CD14-positive monocyte (primary cell): ENCODE results near the gene CTTNBP2. TPM values are rescaled to one million over a fixed set of nuclear protein-coding genes. Genes with fewer than 3 reads are reported as not detected.

Source experiments
- DNase-seq, 3 donors: peaks; one replicate each; pipeline ENCODE4 v3.0.0-alpha.2; 2011 to 2022
- H2AFZ ChIP-seq: 2 replicates; pipeline ENCODE4 v1.6.0; 2012; ENCODE audit warnings: mild to moderate bottlenecking, low read depth, low read length, inconsistent platforms; ENCODE audit not compliant: insufficient read depth, poor library complexity, severe bottlenecking
- H3K27ac ChIP-seq, 2 donors: 1 replicate in 1 of 2; 2 replicates in 1 of 2; pipeline ENCODE4 v1.5.1; 2012 to 2013; ENCODE audit warnings: low read length in 2 of 2, control low read depth in 1 of 2, inconsistent platforms in 1 of 2, low read depth in 1 of 2, mild to moderate bottlenecking in 1 of 2
- H3K27me3 ChIP-seq, 2 donors: one replicate each; pipeline versions ENCODE4 v1.6.0 to v1.6.1; 2011 to 2013; ENCODE audit warnings: low read length in 2 of 2; ENCODE audit not compliant: control insufficient read depth in 2 of 2, insufficient read depth in 2 of 2
- H3K36me3 ChIP-seq, 2 donors: replicated peaks in 1 of 2; 1 replicate in 1 of 2; 2 replicates in 1 of 2; pipeline versions ENCODE4 v1.5.1 to v1.6.1; 2012 to 2013; ENCODE audit warnings: low read length in 2 of 2, control low read depth in 1 of 2, inconsistent platforms in 1 of 2, mild to moderate bottlenecking in 1 of 2; ENCODE audit not compliant: insufficient read depth in 2 of 2, control insufficient read depth in 1 of 2
- H3K4me1 ChIP-seq, 2 donors: 1 replicate in 1 of 2; 2 replicates in 1 of 2; pipeline versions ENCODE4 v1.5.1 to v1.6.1; 2012 to 2013; ENCODE audit warnings: low read length in 2 of 2, control low read depth in 1 of 2, inconsistent platforms in 1 of 2, mild to moderate bottlenecking in 1 of 2, moderate library complexity in 1 of 2; ENCODE audit not compliant: insufficient read depth in 2 of 2, control insufficient read depth in 1 of 2
- H3K4me2 ChIP-seq: replicated peaks from 2 replicates; pipeline ENCODE3; 2012; ENCODE audit warnings: low read length, moderate library complexity, mild to moderate bottlenecking; ENCODE audit not compliant: poor library complexity, severe bottlenecking; ENCODE audit errors: extremely low read depth
- H3K4me3 ChIP-seq, 3 experiments: fragments of 200-600 bp in 1 of 3; sonication (generic) in 1 of 3; replicated peaks in 1 of 3; 1 replicate in 2 of 3; 2 replicates in 1 of 3; pipeline ENCODE4 v1.5.1; 2011 to 2013; ENCODE audit warnings: low read length in 3 of 3, mild to moderate bottlenecking in 3 of 3, control low read depth in 2 of 3, low read depth in 2 of 3, inconsistent platforms in 1 of 3, moderate library complexity in 1 of 3
- H3K79me2 ChIP-seq: 2 replicates; pipeline ENCODE4 v1.6.0; 2012; ENCODE audit warnings: mild to moderate bottlenecking, control low read depth, inconsistent platforms, low read length, moderate library complexity; ENCODE audit not compliant: insufficient read depth
- H3K9ac ChIP-seq: 2 replicates; pipeline ENCODE4 v1.6.0; 2017; ENCODE audit warnings: low read length, mild to moderate bottlenecking; ENCODE audit not compliant: insufficient read depth, poor library complexity, severe bottlenecking
- H3K9me3 ChIP-seq, 2 donors: replicated peaks in 1 of 2; 1 replicate in 1 of 2; 2 replicates in 1 of 2; pipeline versions ENCODE4 v1.5.1 to v1.6.1; 2012 to 2013; ENCODE audit warnings: low read length in 2 of 2, control low read depth in 1 of 2; ENCODE audit not compliant: control insufficient read depth in 1 of 2, insufficient read depth in 1 of 2
- H4K20me1 ChIP-seq: 2 replicates; pipeline ENCODE4 v1.6.0; 2012; ENCODE audit warnings: mild to moderate bottlenecking, low read length, control low read depth, moderate library complexity; ENCODE audit not compliant: insufficient read depth
- H3K27ac Mint-ChIP-seq, 7 donors: one replicate each; pipeline ENCODE4 v1.8.0; 2020; ENCODE audit warnings: mild to moderate bottlenecking in 7 of 7, mixed read lengths in 7 of 7, moderate library complexity in 6 of 7, inconsistent platforms in 2 of 7
- H3K27me3 Mint-ChIP-seq, 3 donors: one replicate each; pipeline ENCODE4 v1.8.0; 2021 to 2022; ENCODE audit warnings: low read depth in 3 of 3, mild to moderate bottlenecking in 3 of 3, mixed read lengths in 3 of 3, moderate library complexity in 3 of 3, inconsistent platforms in 1 of 3
- H3K36me3 Mint-ChIP-seq, 2 donors: one replicate each; pipeline ENCODE4 v1.8.0; 2020; ENCODE audit warnings: mixed read lengths in 2 of 2, inconsistent platforms in 1 of 2, mild to moderate bottlenecking in 1 of 2
- H3K4me1 Mint-ChIP-seq: one replicate; pipeline ENCODE4 v1.8.0; 2020; ENCODE audit warnings: mild to moderate bottlenecking, mixed read lengths
- H3K4me3 Mint-ChIP-seq, 2 donors: one replicate each; pipeline ENCODE4 v1.8.0; 2020; ENCODE audit warnings: mild to moderate bottlenecking in 2 of 2, mixed read lengths in 2 of 2, moderate library complexity in 1 of 2
- H3K9me3 Mint-ChIP-seq, 7 donors: one replicate each; pipeline ENCODE4 v1.8.0; 2020 to 2022; ENCODE audit warnings: mixed read lengths in 7 of 7, mild to moderate bottlenecking in 6 of 7, moderate library complexity in 6 of 7, inconsistent platforms in 2 of 7
- WGBS: methylation state at CpG from one replicate; pipeline ENCODE4 v1.1.5; 2013; ENCODE audit warnings: missing lambda C conversion rate; ENCODE audit not compliant: insufficient coverage; 5-methylcytosine and 5-hydroxymethylcytosine counted together
- intact Hi-C, 2 donors: fragments of 100-400 bp; cut with micrococcal nuclease; formaldehyde crosslinking; loops; one replicate each; pipeline versions ENCODE4 v1.15.0 to v1.15.1; 2023
- polyA plus RNA-seq, 3 donors: library from polyadenylated mRNA; depleted of rRNA in 1 of 3; unstranded in 2 of 3; stranded (reverse) in 1 of 3; fragments of 300-500 nt in 2 of 3; fragments of >200 nt in 1 of 3; fragmentation: Illumina TruSeq in 2 of 3; gene quantifications; 1 replicate in 2 of 3; 2 replicates in 1 of 3; pipeline ENCODE4 v1.2.3, GENCODE V29; 2012 to 2021
- TF ChIP-seq, protein P1 (sequence below): fragments of 200-600 bp; IDR thresholded peaks from one replicate; pipeline ENCODE4 v1.8.0; 2022; ENCODE audit warnings: antibody characterized with exemption, mild to moderate bottlenecking

Gene CTTNBP2
- polyA plus RNA-seq, 3 donors: 0.38 to 1.4 TPM; not detected in 1

GRCh38 chr7:117731455-117731854 lies 141.8 kb downstream of the CTTNBP2 start:
- peaks cover 2 to 9% (median 3%) of the 10 kb centered on the region in 3 donors for H3K27me3 Mint-ChIP-seq
- Histone ChIP-seq H3K27me3 (no peaks in the 10 kb centered on the region), H3K4me2 (no peak overlapping the region), H3K79me2 (no peaks in the 10 kb centered on the region), H4K20me1 (no peaks in the 10 kb centered on the region), H2AFZ (no peak overlapping the region), H3K9ac (no peak overlapping the region), H3K36me3 (no peaks in the 10 kb centered on the region), H3K9me3 (no peaks in the 10 kb centered on the region), H3K4me1 (no peaks in the 10 kb centered on the region), H3K27ac (no peak overlapping the region), H3K4me3 (no peak overlapping the region)
- intact Hi-C loops: no loop called here
- no peak overlapping the region for H3K4me3 Mint-ChIP-seq
- no peaks in the 10 kb centered on the region for H3K9me3 Mint-ChIP-seq
- no peaks in the 10 kb centered on the region for H3K4me1 Mint-ChIP-seq
- WGBS: 26% methylated on average over 5 of the region's 6 CpGs
- TF ChIP-seq, protein P1, sequence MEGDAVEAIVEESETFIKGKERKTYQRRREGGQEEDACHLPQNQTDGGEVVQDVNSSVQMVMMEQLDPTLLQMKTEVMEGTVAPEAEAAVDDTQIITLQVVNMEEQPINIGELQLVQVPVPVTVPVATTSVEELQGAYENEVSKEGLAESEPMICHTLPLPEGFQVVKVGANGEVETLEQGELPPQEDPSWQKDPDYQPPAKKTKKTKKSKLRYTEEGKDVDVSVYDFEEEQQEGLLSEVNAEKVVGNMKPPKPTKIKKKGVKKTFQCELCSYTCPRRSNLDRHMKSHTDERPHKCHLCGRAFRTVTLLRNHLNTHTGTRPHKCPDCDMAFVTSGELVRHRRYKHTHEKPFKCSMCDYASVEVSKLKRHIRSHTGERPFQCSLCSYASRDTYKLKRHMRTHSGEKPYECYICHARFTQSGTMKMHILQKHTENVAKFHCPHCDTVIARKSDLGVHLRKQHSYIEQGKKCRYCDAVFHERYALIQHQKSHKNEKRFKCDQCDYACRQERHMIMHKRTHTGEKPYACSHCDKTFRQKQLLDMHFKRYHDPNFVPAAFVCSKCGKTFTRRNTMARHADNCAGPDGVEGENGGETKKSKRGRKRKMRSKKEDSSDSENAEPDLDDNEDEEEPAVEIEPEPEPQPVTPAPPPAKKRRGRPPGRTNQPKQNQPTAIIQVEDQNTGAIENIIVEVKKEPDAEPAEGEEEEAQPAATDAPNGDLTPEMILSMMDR: no peak
- DNase-seq: peak in 1 of 3 donors; percentile 33
- peak overlapping the region in 1 of 7 donors; percentile 41 for H3K27ac Mint-ChIP-seq
- H3K36me3 Mint-ChIP-seq: no peaks in the 10 kb centered on the region

DNA sequence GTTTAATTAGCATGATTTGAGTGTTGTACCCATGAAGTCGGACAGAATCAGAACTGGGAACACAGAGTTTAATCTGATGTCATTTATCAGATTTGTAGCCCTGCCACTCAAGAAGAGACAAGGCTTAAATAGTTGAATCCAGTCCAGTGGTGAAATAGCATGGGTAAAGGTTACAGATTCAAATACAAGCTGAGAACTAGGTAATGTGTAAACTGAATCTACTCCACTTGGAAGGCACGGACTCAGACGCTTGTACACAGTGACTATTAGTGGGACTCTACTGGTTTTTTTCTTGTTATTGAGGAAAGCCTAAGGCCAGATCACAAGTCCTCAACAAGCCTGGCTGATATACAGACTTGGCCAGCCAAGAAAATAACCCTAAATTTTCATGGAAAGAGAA lies 142.9 kb downstream of the CTTNBP2 start:
- H3K4me3 Mint-ChIP-seq: no peak overlapping the region
- no peaks in the 10 kb centered on the region for H3K79me2 ChIP-seq
- H3K9ac ChIP-seq: no peak overlapping the region

More for the DNA sequence above, 142.9 kb downstream of the CTTNBP2 start:
- H3K4me2 ChIP-seq: no peak overlapping the region
- peaks cover 0 to 2% (median 0%) of the 10 kb centered on the region in 7 donors for H3K9me3 Mint-ChIP-seq
- intact Hi-C loops: no loop called here
- WGBS: 83% methylated on average over 1 of the region's 3 CpGs
- H3K4me3 ChIP-seq: no peak overlapping the region
- H3K36me3 Mint-ChIP-seq: no peaks in the 10 kb centered on the region
- H3K4me1 Mint-ChIP-seq: no peaks in the 10 kb centered on the region
- peaks cover 5 to 9% (median 6%) of the 10 kb centered on the region in 3 donors for H3K27me3 Mint-ChIP-seq
- TF ChIP-seq, protein P1: no peak
- H4K20me1 ChIP-seq: no peaks in the 10 kb centered on the region
- DNase-seq: no peak
- no peaks in the 10 kb centered on the region for H3K4me1 ChIP-seq
- no peaks in the 10 kb centered on the region for H3K27me3 ChIP-seq
- no peak overlapping the region for H2AFZ ChIP-seq
- no peak overlapping the region for H3K27ac Mint-ChIP-seq
- H3K9me3 ChIP-seq: no peaks in the 10 kb centered on the region
- no peak overlapping the region for H3K27ac ChIP-seq
- H3K36me3 ChIP-seq: no peaks in the 10 kb centered on the region
